ES-I3 (cell line): ENCODE results near the gene SEPTIN1.

Source experiments
- H3K36me3 ChIP-seq: 2 replicates; pipeline ENCODE4 v1.6.1; 2013; ENCODE audit warnings: mild to moderate bottlenecking, low read length, control low read depth, moderate library complexity; ENCODE audit not compliant: insufficient read depth
- H3K4me1 ChIP-seq: 2 replicates; pipeline ENCODE4 v1.6.1; 2013; ENCODE audit warnings: mild to moderate bottlenecking, control low read depth, low read length; ENCODE audit not compliant: insufficient read depth
- H3K9ac ChIP-seq: 2 replicates; pipeline ENCODE4 v1.6.1; 2013; ENCODE audit warnings: low read depth, mild to moderate bottlenecking, low read length, moderate library complexity
- H3K9me3 ChIP-seq: 2 replicates; pipeline ENCODE4 v1.6.1; 2013; ENCODE audit warnings: mild to moderate bottlenecking, low read length, moderate library complexity; ENCODE audit not compliant: control insufficient read depth, insufficient read depth

Gene SEPTIN1

GRCh38 chr16:30382111-30382881 lies at the start of gene SEPTIN1:
Gene SEPTIN1 (minus strand): TSS chr16:30382561. CDS start chr16:30382542, 19 bp downstream.
- peaks cover 7% of the 10 kb centered on the region for H3K4me1 ChIP-seq
- H3K36me3 ChIP-seq, result no peaks in the 10 kb centered on the region
- H3K9me3 ChIP-seq, result no peaks in the 10 kb centered on the region
- no peak within 1 kb of the TSS for H3K9ac ChIP-seq

- no peaks in the 10 kb centered on the region for H3K9me3 ChIP-seq
- H3K36me3 ChIP-seq, result no peaks in the 10 kb centered on the region
- peak overlapping the region; percentile 34; the same call in 1 of the 2 replicates for H3K9ac ChIP-seq
- peaks cover 10% of the 10 kb centered on the region; the same call in 1 of the 2 replicates for H3K4me1 ChIP-seq
Measured at GRCh38 chr16:30430428-30430970, 48.1 kb upstream of the SEPTIN1 start.

GRCh38 chr16:30429678-30430427 lies 47.5 kb upstream of the SEPTIN1 start, which contains the start of gene DCTPP1:
Gene DCTPP1 (minus strand): TSS chr16:30430030. CDS start chr16:30429980, 50 bp downstream.
- Histone ChIP-seq H3K9me3 (no peaks in the 10 kb centered on the region), H3K9ac (peak within 1 kb of the TSS; percentile 77), H3K4me1 (peaks cover 10% of the 10 kb centered on the region; the same call in 1 of the 2 replicates), H3K36me3 (0 out of 2 replicates have a peak, but pooled peaks cover under 1% of the 10 kb centered on the region)

GRCh38 chr16:30429418-30429677 lies 47.0 kb upstream of the SEPTIN1 start:
- Histone ChIP-seq H3K36me3 (peaks cover 6% of the 10 kb centered on the region; the same call in 1 of the 2 replicates), H3K9me3 (no peaks in the 10 kb centered on the region), H3K4me1 (peaks cover 10% of the 10 kb centered on the region; the same call in 1 of the 2 replicates), H3K9ac (peak overlapping the region; percentile 77)

GRCh38 chr16:30428055-30428454 lies 45.7 kb upstream of the SEPTIN1 start:
- Histone ChIP-seq H3K9ac (no peak overlapping the region), H3K36me3 (peaks cover 12% of the 10 kb centered on the region; the same call in 1 of the 2 replicates), H3K4me1 (peaks cover 10% of the 10 kb centered on the region; the same call in 1 of the 2 replicates), H3K9me3 (no peaks in the 10 kb centered on the region)

GRCh38 chr16:30421010-30421409 lies 38.6 kb upstream of the SEPTIN1 start:
- Histone ChIP-seq H3K36me3 (peaks cover 12% of the 10 kb centered on the region; the same call in 1 of the 2 replicates), H3K4me1 (peaks cover 3% of the 10 kb centered on the region; the same call in 1 of the 2 replicates), H3K9me3 (no peaks in the 10 kb centered on the region), H3K9ac (no peak overlapping the region)

GRCh38 chr16:30418350-30419181 lies 36.2 kb upstream of the SEPTIN1 start:
- Histone ChIP-seq H3K36me3 (0 out of 2 replicates have a peak, but pooled peaks cover 3% of the 10 kb centered on the region), H3K9me3 (no peaks in the 10 kb centered on the region), H3K9ac (peak overlapping the region; percentile 69), H3K4me1 (no peaks in the 10 kb centered on the region; the same call in 1 of the 2 replicates)

GRCh38 chr16:30417529-30418349 lies 35.4 kb upstream of the SEPTIN1 start:
- H3K9ac ChIP-seq, result peak overlapping the region; percentile 69
- H3K9me3 ChIP-seq, result no peaks in the 10 kb centered on the region
- no peaks in the 10 kb centered on the region; the same call in 1 of the 2 replicates for H3K4me1 ChIP-seq
- H3K36me3 ChIP-seq, result no peaks in the 10 kb centered on the region

- H3K9me3 ChIP-seq, result no peaks in the 10 kb centered on the region
- peak overlapping the region; percentile 69 for H3K9ac ChIP-seq
- H3K36me3 ChIP-seq, result 0 out of 2 replicates have a peak, but pooled peaks cover under 1% of the 10 kb centered on the region
- no peaks in the 10 kb centered on the region; the same call in 1 of the 2 replicates for H3K4me1 ChIP-seq
Measured at GRCh38 chr16:30416624-30417528, 34.5 kb upstream of the SEPTIN1 start.

GRCh38 chr16:30416047-30416603 lies 33.8 kb upstream of the SEPTIN1 start:
- Histone ChIP-seq H3K4me1 (no peaks in the 10 kb centered on the region; the same call in 1 of the 2 replicates), H3K9ac (no peak overlapping the region), H3K36me3 (0 out of 2 replicates have a peak, but pooled peaks cover 6% of the 10 kb centered on the region), H3K9me3 (no peaks in the 10 kb centered on the region)

- Histone ChIP-seq H3K36me3 (0 out of 2 replicates have a peak, but pooled peaks cover 6% of the 10 kb centered on the region), H3K4me1 (peaks cover 1% of the 10 kb centered on the region; the same call in 1 of the 2 replicates), H3K9ac (no peak overlapping the region), H3K9me3 (no peaks in the 10 kb centered on the region)
Measured at GRCh38 chr16:30414159-30414558, 31.8 kb upstream of the SEPTIN1 start.
